GM12878 (cell line): Measurements from ENCODE around the gene MNAT1. TPM values are rescaled to one million over a fixed set of nuclear protein-coding genes. Genes with fewer than 3 reads are reported as not detected.
A peak's percentile ranks its signal among the peaks of the same experiment; 100 is the strongest.

Experiments used
- ATAC-seq: fragments of 200-7000 bp; cut with Tn5 transposase; 3 replicates; pipeline ENCODE4 v1.9.1; 2020; ENCODE audit warnings: mild to moderate bottlenecking, moderate library complexity
- BruUV-seq: library from RNA; stranded (reverse); fragments of 400-500 nt; replicated peaks from 2 replicates; lab custom pipeline; 2021; lab: Mats Ljungman, UMichigan
- CTCF ChIA-PET: fragments of 300-600 bp; sonication (Branson Sonifier 250); formaldehyde crosslinking; extraction: SDS; loops from one replicate; lab custom pipeline; 2021; ENCODE audit warnings: inconsistent platforms; lab: Yijun Ruan, JAX
- POLR2A ChIA-PET: fragments of 350-600 bp; formaldehyde crosslinking; extraction: SDS; loops from one replicate; lab custom pipeline; 2021; ENCODE audit warnings: inconsistent platforms; lab: Charles Lee
- RAD21 ChIA-PET: fragments of 300-600 bp; sonication (Branson Sonifier 250); formaldehyde crosslinking; loops from one replicate; lab custom pipeline; 2023; ENCODE audit warnings: antibody characterized with exemption; ENCODE audit not compliant: unreplicated experiment; lab: Charles Lee
- SMC1A ChIA-PET: fragments of 300-600 bp; sonication (Branson Sonifier 250); formaldehyde crosslinking; loops from one replicate; lab custom pipeline; 2023; ENCODE audit not compliant: unreplicated experiment, uncharacterized antibody; lab: Charles Lee
- DNase-seq: peaks from one replicate; pipeline ENCODE4 v3.0.0-alpha.2; 2011; ENCODE audit warnings: low read depth, low spot score
- FAIRE-seq: peaks from 3 replicates; lab custom pipeline; 2011; peaks lifted over from hg19 to GRCh38; lab: Jason Lieb, UNC
- H2AFZ ChIP-seq: 2 replicates; pipeline ENCODE4 v1.6.0; 2011; ENCODE audit warnings: low read depth, low read length, control low read depth; ENCODE audit not compliant: control insufficient read depth
- H3K27ac ChIP-seq: 2 replicates; pipeline ENCODE4 v1.5.1; 2011; ENCODE audit warnings: control low read depth; ENCODE audit not compliant: control insufficient read depth, insufficient read depth
- H3K27me3 ChIP-seq, 2 experiments: replicated peaks in 1 of 2; 2 replicates each; pipeline versions ENCODE4 v1.6.0 to v1.6.1; 2011; ENCODE audit warnings: low read length in 1 of 2; ENCODE audit not compliant: control insufficient read depth in 2 of 2, insufficient read depth in 2 of 2
- H3K36me3 ChIP-seq, 2 experiments: 2 replicates each; pipeline ENCODE4 v1.5.1; 2011; ENCODE audit warnings: low read length in 1 of 2; ENCODE audit not compliant: control insufficient read depth in 2 of 2, insufficient read depth in 2 of 2
- H3K4me1 ChIP-seq: 2 replicates; pipeline ENCODE4 v1.6.1; 2011; ENCODE audit warnings: mild to moderate bottlenecking, low read length, moderate library complexity, mixed read lengths; ENCODE audit not compliant: control insufficient read depth, insufficient read depth
- H3K4me2 ChIP-seq: 2 replicates; pipeline ENCODE4 v1.6.0; 2011; ENCODE audit warnings: control low read depth; ENCODE audit not compliant: control insufficient read depth, insufficient read depth
- H3K4me3 ChIP-seq: fragments of 200-600 bp; sonication (generic); 2 replicates; pipeline ENCODE4 v1.5.1; 2016
- H3K79me2 ChIP-seq: 2 replicates; pipeline ENCODE4 v1.6.0; 2011; ENCODE audit warnings: low read length; ENCODE audit not compliant: control insufficient read depth, insufficient read depth
- H3K9ac ChIP-seq: 2 replicates; pipeline ENCODE4 v1.8.0; 2011; ENCODE audit warnings: low read length, control low read depth, mixed read lengths; ENCODE audit not compliant: control insufficient read depth, insufficient read depth
- H3K9me3 ChIP-seq: replicated peaks from 3 replicates; pipeline ENCODE4 v1.5.1; 2011; ENCODE audit warnings: mild to moderate bottlenecking, low read length; ENCODE audit not compliant: control insufficient read depth, insufficient read depth
- H4K20me1 ChIP-seq: 2 replicates; pipeline ENCODE4 v1.6.0; 2011; ENCODE audit not compliant: control insufficient read depth, insufficient read depth
- ATF3 ChIP-seq: IDR thresholded peaks from 2 replicates; pipeline ENCODE4 v1.6.1; 2011; ENCODE audit warnings: low read depth, mild to moderate bottlenecking, low read length, moderate library complexity, borderline replicate concordance; ENCODE audit errors: extremely low read depth
- BCL11A ChIP-seq: IDR thresholded peaks from 2 replicates; pipeline ENCODE4 v1.6.1; 2011; ENCODE audit warnings: low read depth, low read length
- IKZF2 ChIP-seq, 2 experiments: fragments of 450-650 bp; IDR thresholded peaks; 2 replicates each; pipeline ENCODE4 v1.6.1; 2017; ENCODE audit warnings: mild to moderate bottlenecking in 2 of 2, moderate library complexity in 2 of 2
- IRF4 ChIP-seq: IDR thresholded peaks from 2 replicates; pipeline ENCODE4 v1.6.1; 2011; ENCODE audit warnings: low read depth, low read length
- KAT2A ChIP-seq: conservative IDR thresholded peaks from 2 replicates; pipeline ENCODE4 v1.6.1; 2011; ENCODE audit warnings: low read depth, low read length; ENCODE audit not compliant: control insufficient read depth
- NR2F1 ChIP-seq: fragments of 450-650 bp; conservative IDR thresholded peaks from 2 replicates; pipeline ENCODE4 v1.6.1; 2017; ENCODE audit warnings: mild to moderate bottlenecking
- RFX5 ChIP-seq: IDR thresholded peaks from 2 replicates; pipeline ENCODE4 v1.6.1; 2011; ENCODE audit warnings: low read depth, low read length, improper control_type of control experiment
- STAT3 ChIP-seq: IDR thresholded peaks from 2 replicates; pipeline ENCODE4 v1.6.1; 2011; ENCODE audit warnings: low read depth, low read length, improper control_type of control experiment
- TCF12 ChIP-seq: IDR thresholded peaks from 2 replicates; pipeline ENCODE4 v1.6.1; 2011; ENCODE audit warnings: low read depth, mild to moderate bottlenecking, low read length
- WGBS: methylation state at CpG from one replicate; pipeline ENCODE4 v1.1.6; 2016; ENCODE audit warnings: low lambda C conversion rate; ENCODE audit not compliant: insufficient replicate concordance, insufficient coverage; ENCODE audit errors: missing lambda C conversion rate; 5-methylcytosine and 5-hydroxymethylcytosine counted together
- in situ Hi-C: fragments of 300-500 bp; cut with MboI; formaldehyde crosslinking; loops from 9 replicates; pipeline ENCODE4 v1.14.3; 2018; ENCODE audit warnings: mixed read lengths
- intact Hi-C: fragments of 100-400 bp; cut with micrococcal nuclease; formaldehyde crosslinking; loops from one replicate; pipeline ENCODE4 v1.14.2; 2022; ENCODE audit not compliant: unreplicated experiment
- polyA plus RNA-seq, 11 experiments: library from polyadenylated mRNA; depleted of rRNA in 4 of 11; unstranded in 6 of 11; stranded (reverse) in 5 of 11; fragments of >200 nt; fragmentation: Nextera tagmentation in 4 of 11; fragmentation: Illumina TruSeq in 1 of 11; extraction: Ambion mirVana in 4 of 11; extraction: Trizol in 1 of 11; gene quantifications; 1 replicate in 1 of 11; 2 replicates in 10 of 11; pipeline versions ENCODE4 v1.2.1 to v1.2.3, GENCODE V29; 2011 to 2016; ENCODE audit warnings: inconsistent platforms in 2 of 11, missing spikeins in 2 of 11, low read depth in 1 of 11
- total RNA-seq, 4 experiments: library from RNA; depleted of rRNA in 3 of 4; stranded (reverse); fragments of >200 nt in 3 of 4; fragmentation: Illumina TruSeq in 1 of 4; extraction: Trizol in 1 of 4; gene quantifications; 2 replicates each; pipeline versions ENCODE4 v1.2.1 to v1.2.3, GENCODE V29; 2013 to 2021

MNAT1 gene
- total and polyA plus RNA-seq, 10 of the 15 experiments (the other 5 are each of a cell fraction or from before 2014, with no cell fraction given) = 26.5 to 67.4 (median 40.8) TPM

DNA sequence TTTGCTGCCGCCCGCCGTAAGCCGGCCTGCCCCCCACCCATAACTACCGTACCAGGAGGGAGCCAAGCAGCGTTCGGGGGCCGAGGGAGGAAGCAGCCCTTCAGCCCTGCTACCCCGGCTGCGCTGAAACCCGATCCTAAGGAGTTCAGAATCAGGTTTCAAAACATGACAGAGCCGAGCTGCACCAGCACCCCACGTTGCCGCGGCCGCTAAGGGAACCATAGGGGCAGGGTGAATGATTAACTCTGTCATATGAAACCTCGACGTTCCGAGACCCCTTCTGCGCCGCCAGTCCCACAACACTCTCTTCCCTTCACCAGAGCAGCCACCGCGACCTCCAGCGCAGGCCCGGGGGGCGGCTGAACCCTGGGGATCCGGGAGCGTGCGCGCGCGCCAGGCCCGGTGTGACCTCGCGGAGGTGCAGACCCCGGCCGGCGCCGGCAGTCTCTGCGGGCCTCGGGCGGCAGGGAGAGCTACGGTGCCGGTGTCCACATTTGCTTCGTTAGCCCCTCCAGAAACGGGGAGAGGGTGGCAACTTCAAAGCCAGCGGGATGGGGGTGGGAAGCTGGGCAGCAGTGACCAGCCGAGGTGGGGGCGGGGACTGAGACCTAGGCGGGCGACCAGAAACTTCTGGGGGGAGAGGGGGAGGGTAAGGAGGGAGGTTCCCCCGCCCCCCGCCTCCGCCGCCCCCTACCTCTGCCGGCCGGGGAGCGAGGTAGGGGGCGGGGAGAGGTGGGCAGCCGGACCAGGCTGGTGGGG lies 12.0 kb upstream of the MNAT1 start:
- intact Hi-C loops = loop anchor here (10.0 kb wide), 1 partner anchor 532 kb away; no protein-coding TSS in a partner anchor
- H2AFZ ChIP-seq = peak overlapping the region; percentile 33
- H3K9ac ChIP-seq = no peak overlapping the region; the same call in 1 of the 2 replicates
- peak overlapping the region; percentile 98 for H3K4me2 ChIP-seq
- BruUV-seq = no TSS peak
- FAIRE-seq = no peak
- no peaks in the 10 kb centered on the region for H3K9me3 ChIP-seq
- CTCF ChIA-PET = no interaction called here
- RAD21 ChIA-PET = no interaction called here
- no peaks in the 10 kb centered on the region for H3K36me3 ChIP-seq
- H3K27ac ChIP-seq = no peak overlapping the region
- SMC1A ChIA-PET = no interaction called here
- ATAC-seq = peak; percentile 56
- in situ Hi-C loops = no loop called here
- H4K20me1 ChIP-seq = no peaks in the 10 kb centered on the region
- WGBS = 12% methylated on average over 46 of the region's 60 CpGs
- TF ChIP-seq TCF12 (no peak), STAT3 (no peak), IKZF2 (IDR thresholded peaks at IDR 0.05) (no peak), ATF3 (no peak), IRF4 (no peak), NR2F1 (no peak), BCL11A (no peak), KAT2A (no peak), RFX5 (no peak)
- POLR2A ChIA-PET = no interaction called here
- no peaks in the 10 kb centered on the region for H3K4me1 ChIP-seq
- DNase-seq = no peak
- H3K4me3 ChIP-seq = peak overlapping the region; percentile 72
- peaks cover 16 to 32% of the 10 kb centered on the region in 2 experiments for H3K27me3 ChIP-seq
- no peaks in the 10 kb centered on the region for H3K79me2 ChIP-seq
